Measurements from ENCODE around the gene UBE2F.
"Not testable (repeated sequence)": the region's sequence is repeated elsewhere in the genome, so short reads cannot be mapped to it uniquely, and the experiment has no call there.

Gene UBE2F

DNA sequence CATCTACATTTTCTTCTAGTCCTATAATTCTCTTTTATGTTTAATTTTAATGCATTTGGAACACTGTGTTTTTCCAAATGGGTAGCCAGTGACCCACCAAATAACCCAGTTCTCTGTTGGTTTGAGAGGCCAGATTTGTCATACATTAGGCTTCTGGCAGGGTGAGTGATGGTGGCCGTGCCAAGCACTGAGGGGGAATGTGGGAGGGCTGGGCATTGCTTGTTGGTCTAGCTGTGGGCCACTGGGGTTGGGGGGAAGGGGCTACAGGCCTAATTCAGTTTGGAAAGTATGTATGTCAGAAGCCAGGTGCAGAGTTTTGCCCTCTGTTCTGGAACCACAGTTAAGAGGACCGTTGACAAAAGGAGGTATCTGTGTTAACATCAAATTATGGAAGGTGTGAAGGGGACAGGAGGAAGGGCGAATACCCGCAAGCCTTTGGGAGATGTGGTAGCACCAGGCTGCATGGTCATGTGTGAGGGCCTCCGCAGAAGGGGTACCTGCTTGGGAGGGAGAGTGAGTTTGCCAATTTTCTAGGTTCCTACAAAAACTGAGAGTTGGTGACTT is 55.9 kb downstream of the UBE2F start:
- no peak for DNase-seq

DNA sequence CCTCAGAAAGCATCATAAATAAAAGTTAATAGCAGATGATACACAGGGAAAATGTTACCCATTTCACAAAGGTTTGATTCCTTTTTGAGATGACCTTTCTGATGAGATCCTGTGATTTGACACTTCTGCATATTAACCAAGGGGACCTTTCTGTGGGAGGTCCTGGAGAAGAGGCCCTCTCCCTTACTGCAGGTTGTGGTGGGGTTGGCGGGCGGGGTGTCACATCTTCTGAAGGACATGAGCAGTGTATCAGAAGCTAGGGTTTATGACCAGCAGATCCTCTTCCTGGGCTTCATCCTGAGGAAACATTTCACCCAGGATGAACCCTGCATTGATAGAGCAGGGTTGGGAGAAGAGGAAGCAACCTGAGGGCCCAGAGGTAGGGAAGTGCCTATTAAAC is 56.8 kb downstream of the UBE2F start:
- no peak for DNase-seq

DNA sequence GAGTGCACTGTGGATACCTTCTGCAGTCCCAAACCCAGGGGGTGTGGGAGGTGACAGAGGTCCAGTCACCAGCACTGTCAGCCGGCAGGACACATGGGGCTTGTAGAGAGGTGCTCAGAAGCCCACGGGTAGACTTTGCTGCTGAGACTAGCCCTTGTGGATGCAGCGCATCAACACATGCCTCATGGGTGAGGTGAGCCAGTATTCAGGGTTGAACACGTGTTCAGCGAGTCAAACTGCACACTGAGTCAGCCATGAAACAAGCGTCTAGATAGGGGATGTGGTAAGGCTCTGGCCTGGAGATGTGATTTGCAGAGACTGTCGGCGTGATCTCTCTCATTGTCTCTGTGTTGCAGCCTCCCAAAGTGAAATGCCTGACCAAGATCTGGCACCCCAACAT is 58.2 kb downstream of the UBE2F start:
- peak; percentile 64 for DNase-seq

DNA sequence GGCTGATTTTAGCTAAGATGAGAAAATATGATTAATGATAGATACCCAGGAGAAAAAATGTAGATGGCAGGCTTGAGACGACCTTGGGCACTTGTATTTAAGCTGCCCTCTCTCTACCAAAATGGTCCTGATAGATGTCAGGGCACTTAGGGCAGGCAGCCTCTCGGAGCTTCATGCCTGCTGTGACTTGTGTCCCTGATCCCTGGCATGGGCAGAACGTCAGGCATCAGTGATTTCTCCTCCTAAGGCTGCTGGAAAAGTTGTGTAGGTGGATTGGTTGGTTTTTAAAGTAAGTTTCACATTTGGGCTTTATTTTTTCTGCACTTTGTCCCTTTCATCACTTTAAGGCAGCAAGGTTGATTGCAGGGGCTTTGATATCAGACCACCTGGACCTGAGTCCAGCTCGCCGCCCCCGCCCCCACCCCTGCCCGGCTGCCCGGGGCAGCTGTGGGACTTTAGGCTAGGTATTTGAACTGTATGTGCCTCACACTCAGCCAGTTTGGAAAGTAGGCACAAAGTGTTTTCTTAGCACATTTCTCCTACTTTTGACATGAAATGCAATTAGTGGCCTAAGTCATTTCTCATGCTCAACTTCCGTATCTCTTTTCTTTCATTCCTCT is 59.0 kb downstream of the UBE2F start:
- no peak for DNase-seq

DNA sequence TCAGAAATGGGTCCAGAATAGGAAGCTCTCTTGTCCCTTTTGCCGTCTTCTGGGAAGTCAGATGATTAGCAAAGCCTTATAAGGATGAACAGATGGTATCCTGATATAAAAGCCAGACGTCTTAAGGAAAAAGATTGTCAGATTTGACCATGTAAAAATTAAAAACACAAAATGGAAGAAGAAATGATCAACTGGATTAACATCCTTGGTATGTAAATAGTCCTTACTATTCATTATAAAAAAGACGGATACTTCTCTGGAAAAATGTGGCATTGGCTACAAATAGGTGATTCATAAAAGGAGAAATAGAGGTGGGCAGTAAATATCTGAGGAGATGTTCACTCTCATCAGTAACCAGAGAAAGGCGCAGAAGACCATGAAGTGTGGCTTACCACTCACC is 60.2 kb downstream of the UBE2F start:
- DNase-seq, result no peak

DNA sequence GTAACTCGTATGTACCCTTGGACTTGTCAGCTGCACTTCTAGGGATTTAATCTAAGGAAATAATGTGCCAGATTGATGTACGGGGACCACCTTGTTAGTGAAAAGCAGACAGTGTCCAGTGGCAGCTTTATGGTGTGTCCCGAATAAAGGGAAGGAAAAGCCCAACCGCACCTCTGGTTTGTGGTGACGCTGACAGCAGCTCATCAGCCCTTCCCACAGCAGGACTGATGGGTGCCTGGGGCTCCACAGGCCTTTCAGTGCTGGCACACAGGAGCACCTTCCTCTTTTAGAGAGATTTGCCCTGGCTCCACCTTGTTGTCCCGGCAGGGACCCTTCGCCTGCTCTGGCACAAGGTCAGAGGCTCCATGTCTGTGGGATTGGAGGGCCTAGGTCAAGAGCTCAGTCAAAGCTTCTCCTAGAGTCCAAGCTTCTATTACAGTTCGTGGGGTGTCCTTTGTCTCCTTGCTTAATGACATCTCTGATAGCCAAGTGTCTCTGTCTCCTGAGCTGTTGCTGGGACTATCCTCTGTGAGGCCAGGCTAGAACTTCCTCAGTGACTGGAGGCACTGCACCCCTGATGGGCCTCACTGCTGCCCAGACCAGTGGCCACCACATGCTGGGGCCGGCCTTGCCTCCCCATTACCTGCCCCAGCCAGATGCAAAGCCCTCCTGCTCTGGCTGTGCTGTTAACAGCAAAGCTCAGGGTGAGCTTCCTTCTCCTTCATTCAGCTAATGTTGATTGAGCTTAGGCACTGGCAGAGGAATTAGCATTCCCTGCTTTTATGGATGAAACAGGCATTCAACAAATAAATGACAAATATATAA is 61.0 kb downstream of the UBE2F start:
- DNase-seq, result no peak

DNA sequence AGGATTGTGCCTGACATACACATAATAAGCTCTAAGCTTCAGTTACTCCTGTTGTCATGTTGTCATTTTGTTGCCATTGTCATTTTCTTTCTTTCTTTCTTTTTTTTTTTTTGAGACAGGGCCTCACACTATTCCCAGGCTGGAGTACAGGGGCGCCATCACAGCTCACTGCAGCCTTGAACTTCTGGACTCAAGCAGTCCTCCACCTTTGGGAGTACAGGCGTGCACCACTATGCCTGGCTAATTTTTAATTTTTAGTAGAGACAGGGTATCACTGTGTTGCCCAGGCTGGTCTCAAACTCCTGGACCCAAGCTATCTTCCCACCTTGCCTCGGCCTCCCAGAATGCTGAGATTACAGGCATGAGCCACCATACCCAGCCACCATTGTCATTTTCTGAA is 63.0 kb downstream of the UBE2F start:
- DNase-seq, result no peak

DNA sequence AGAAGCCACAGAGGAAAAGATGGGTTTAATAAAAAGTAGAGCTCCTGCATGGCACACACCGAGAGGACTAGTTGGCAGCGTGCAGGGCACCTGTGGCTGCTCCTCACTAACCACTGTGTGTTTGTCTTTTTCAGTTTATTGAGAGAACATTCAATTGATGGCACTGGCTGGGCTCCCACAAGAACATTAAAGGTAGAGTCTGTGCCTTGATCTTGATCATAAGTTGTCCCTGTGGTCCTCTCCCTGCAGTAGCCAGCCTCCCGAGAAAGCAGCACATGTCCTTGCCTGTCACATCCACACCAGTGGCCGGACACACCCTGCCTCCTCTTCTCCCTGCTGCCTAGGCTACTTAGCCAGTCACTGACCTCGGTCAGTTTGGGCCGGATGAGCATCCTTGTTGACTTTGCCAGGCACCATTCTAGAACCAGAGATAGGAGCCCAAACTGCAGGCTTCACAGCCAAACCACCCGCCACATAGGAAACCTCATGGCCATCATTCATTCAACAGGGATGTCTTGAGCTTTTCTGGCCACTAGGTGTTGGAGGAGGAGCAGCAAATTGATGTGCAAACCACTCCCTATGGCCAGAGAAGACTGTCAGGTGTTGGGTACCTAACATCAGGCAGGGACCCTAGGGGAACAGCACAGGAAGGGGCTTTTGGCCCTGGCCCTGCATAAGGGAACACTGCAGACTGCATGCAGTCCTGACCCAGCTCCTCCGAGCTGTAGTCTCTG is 63.8 kb downstream of the UBE2F start:
- DNase-seq, result no peak

DNA sequence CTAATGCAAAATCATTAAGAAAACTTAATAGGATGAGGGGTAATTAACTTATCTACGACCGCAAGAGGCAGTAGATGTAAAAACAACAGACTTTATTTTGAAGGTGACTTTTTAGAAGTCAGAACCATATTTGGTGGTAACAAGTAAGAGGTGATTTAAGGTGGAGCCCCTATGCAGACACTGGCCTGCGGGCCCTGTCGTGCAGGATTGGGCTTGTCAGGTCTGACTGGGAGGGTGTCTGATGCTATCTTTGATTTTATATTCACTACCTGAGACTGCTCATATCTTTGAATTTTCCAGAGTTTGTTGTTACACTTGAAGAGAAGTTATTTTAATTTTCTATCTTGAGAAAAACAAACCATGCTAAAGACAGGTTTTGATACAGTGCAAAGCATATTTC is 64.9 kb downstream of the UBE2F start:
- no peak for DNase-seq

DNA sequence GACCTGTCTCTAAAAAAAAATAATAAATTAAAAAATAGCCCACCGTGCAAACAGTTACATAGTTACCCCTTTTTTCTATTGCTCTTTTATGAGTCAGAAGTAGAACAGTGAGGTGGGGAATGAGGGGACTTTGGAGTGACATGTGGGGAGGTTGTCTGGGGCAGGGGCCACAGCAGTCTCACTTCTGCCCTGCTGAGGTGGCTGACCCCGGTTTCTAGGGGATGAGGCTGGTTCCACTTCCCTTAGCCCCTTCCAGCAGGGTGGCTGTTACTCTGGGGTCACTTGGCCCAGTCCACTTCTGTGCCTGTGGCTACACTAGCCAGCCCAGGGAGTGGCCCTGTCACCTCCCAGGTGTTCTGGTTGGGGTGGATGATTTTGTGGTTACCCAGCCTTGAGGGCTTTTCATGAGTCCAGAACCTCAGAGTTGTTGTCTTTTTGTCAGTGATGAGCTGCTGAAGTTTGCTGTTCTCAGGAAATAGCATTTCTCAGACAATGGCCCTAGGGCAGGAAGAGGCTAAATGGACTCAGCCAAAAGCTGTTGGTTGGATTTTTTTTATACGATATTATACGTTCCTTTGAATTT is 66.0 kb downstream of the UBE2F start:
- DNase-seq, result no peak

DNA sequence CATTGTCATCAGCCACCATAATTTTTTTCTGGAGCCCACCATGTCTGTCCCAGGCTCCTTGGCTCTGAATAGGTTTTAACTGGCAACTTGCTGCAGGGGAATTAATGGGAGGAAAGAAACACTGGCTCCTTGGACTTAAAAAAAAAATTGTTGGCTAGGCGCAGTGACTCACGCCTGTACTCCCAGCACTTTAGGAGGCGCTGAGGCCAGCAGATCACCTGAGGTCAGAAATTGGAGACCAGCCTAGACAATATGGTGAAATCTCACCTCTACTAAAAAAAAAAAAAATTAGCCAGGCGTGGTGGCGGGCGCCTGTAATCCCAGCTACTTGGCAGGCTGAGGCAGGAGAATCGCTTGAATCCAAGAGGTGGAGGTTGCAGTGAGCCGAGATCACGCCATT is 67.2 kb downstream of the UBE2F start:
- not testable (repeated sequence) for DNase-seq

DNA sequence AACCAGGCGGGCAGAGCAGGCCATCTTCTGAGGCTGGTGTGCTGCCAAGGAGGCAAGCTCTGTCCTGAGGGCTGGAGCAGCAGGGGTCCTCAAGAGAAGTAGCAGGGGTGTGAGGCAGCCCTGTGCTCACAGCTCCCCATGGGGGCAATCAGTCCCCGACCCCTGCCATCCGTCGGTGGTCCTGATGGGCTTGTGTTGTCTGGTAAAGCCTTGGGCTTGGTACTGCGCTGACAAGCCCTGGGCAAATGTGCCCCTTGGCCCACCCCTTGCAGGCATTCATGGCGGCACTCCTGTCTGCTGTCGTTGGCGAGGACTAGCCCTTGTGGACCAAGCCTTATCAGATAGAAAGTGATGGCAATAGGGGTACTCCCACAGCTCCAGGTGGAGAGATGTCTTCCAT is 71.4 kb downstream of the UBE2F start:
- DNase-seq, result no peak

DNA sequence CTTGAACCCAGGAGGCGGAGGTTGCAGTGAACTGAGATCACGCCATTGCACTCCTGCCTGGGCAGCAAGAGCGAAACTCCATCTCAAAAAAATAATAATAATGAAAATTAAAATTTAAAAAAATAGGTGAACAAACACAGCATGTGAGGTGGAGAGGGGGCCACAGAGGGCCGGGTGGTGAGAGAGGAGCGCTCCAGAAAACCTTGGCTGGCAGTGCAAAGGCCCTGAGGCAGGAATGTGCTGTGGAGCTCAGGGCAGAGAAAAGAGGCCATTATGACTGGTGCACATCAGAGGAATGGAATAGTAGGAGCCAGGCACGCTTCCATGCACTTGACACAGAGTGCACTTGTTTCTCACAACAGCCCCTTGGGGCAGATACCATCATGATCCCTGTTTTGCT is 72.3 kb downstream of the UBE2F start:
- no peak for DNase-seq

DNA sequence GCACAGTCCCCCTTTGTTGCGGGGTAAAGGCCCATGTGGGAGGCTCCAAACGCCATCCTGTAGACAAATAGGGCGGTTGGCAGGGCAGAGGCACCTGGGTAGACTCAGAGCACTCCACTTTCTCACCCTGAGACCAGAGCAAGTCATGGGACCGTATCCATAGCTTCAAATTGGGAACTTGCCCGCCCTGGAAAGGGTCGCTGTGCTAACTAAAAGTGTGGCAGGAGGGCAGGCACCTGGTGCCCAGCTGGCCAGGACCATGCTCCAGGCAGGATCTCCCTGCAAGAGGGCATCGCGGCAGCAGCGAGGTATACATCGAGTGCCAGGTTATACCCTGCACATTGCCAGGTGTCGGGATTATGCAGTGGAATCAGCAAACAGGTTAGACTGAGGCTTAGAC is 73.2 kb downstream of the UBE2F start:
- DNase-seq, result no peak

DNA sequence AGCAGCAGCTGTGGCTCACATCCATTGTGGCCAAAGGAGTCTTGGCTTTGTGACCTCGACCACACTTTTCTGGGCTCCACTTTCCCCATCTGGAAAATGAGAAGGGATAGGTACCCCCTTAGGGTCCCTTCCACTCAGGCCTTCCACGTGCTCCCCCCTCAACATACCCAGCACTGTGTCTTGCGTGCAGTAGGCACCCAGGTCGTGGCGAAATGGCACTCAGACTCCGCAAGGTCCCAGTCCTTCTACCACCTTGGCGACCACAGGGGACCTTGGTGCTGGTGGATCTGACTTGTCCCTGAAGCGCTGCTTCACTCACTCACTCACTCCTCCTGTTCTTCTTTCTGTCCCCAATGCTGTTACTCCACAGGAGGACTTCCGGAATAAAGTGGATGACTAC is 74.1 kb downstream of the UBE2F start:
- no peak for DNase-seq

DNA sequence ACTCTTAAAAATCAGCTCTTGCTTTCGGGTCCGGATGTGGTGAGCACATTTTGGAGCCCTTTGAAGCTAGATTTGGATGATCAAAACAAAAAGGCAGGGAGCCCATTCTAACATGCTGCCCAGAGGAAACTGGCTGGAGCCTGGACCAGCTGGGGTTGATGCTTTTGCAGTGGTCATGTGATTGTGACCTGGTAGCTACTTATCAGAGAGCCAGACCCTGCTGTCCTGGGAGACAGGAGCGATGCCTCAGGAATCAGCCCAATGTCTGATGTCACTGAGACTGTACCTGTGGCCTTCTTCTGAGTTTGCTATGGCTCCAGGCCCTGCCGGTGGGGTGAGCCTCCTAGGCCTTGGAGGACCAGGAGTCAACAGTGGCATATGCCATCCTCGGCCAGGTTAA is 75.3 kb downstream of the UBE2F start:
- DNase-seq, result no peak

DNA sequence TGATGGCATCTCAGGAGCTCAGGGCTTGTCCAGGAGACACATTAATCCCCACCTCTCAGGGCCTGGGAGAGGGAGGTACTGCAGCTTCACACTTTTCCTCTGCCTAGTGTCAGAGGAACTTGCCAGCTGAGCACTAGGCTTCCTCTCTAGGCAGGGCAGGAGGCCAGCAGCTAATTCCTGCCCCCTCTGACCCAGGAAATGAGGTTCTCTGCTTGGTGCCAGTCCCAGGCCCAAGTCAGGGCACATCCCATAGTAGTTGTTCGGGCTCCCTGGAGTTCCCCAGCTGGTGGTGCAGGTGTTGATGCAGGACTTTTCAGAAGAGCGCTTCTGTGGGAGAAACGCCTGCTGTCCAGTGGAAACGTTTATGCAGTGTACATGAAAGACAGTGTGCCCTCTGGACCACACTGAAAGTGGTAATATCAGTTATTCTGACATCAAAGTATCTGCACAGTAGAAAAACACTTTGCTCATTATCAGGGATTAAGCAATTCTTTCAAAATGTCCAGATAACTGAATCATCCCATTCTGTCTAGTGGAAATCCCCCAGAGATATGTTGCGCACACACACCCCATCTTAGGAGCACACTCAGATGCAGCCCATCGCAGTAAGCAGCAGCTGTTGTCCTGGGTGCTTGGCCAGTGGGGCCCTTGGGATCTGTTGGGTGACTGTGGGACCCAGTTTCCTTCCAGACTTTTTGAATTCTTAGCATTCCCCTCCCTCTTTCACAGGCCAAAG is 76.2 kb downstream of the UBE2F start:
- no peak for DNase-seq

DNA sequence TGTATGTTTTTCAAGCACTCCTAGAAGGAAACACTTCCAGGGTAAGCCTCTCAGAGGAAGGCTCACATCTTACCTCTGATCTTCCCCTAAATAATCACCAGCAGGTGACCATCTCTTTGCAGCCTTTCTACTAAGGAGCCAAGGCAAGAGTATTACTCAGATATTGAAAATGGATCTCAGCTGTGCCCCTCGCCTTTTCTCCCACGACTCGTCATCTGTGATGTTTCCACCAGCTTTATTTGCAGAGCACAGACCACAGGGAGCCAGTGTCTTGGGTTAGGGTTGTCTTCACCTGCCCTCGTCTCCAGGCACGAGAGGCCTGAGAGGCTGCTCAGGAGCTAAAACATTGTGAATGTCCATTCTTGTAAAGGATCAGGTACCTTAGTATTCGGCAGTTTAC is 77.0 kb downstream of the UBE2F start:
- DNase-seq, result no peak

DNA sequence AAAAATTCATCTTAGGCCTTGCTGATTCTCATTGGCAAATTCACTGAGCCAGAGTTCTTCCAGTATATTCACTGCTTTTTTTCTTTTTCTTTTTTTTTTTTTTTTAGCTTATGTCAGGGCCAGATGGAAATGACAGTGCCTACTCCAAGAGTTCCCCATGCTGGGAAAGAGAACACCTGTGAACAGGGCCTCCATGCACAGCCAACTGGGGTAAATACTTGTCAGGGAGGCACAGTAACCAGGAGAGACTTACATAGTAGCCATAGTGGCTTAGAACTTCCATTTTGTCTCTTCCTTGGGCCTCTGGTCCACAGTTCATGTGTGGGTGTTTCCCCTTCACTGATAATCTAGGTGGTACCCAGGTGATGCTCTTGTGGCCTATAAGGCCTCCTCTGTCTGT is 78.8 kb downstream of the UBE2F start:
- no peak for DNase-seq

DNA sequence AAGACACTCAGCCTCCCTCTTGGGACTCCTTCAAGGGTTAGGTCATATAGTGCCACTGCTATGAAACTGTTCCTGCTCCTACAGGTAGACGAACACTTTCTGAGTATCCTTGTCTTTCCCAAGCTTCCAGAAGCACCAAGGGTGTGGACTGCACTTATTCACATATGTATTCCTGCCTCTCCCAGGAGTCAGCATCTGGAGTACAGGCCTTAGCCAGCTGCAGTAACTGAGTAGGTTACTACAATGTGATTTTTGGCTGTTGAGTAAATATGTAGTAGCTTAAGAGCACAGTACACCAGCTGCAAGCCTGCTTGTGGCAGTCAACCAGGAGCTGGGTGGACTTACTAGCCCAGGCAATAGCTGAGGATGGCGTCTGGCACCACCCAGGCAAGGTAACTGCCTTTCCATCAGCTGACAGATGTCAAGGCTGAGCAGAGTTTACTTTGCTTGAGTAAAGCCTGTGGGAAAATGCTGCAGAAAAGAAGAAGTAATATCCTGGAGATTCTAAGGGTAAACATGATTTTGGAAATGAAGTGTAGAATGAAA is 80.0 kb downstream of the UBE2F start:
- no peak for DNase-seq

DNA sequence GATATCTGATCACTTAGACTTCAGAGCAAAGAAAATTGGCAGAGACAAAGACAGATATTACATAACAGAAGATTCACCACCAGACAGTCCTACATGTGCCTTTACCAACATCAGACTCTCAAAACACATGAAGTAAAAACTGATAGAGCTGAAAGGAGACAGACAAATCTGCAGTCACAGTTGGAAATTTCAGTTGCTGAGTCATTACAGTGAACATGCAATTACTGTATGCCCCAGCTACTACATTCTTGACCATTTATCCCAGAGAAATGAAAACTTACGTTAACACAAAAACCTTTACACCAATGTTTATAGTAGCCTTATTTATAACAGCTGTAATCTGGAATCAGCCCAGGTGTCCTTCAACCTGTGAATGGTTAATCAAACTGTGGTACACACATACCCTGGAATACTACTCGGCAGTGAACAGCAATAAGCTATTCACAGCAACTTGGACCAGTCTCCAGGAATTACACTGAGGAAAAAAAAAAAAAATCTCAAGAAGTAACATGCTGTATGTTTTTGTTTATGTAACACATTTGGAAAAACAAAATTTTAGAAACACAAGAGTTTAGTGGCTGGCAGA is 86.5 kb downstream of the UBE2F start:
- DNase-seq, result no peak

DNA sequence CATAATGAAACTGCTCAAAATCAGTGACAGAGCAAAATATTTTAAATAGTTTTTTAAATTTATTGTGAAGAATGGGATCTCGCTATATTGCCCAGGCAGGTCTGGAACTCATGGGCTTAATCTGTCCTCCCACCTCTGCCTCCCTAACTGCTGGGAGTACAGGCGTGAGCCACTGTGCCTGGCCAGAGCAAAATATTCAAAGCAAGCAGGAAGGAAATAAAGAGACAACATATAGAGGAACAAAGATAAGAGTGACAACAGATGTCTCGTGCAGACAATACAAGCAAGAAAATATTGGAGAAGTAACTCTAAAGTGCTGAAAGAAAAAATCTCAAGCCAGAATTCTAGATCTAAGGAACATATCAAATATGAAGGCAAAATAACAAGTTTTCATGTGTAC is 89.0 kb downstream of the UBE2F start:
- DNase-seq, result no peak

All from activated CD4-positive, alpha-beta T cell treated with anti-CD3 and anti-CD28 coated beads, Interleukin-2, amount 50 U/mL, for 16 hours (primary cell).